ENCODE results near the gene CCDC188. TPM values are rescaled to one million over a fixed set of nuclear protein-coding genes. Genes with fewer than 3 reads are reported as not detected.

CCDC188 gene
- total RNA-seq, 1 experiment from 2014 or later, result not detected

GRCh38 chr22:20102203-20102780, 48.6 kb downstream of the CCDC188 start:
- BruUV-seq (replicated peaks), result no TSS peak
- H3K9me3 ChIP-seq (ENCODE audit: insufficient read depth, low read depth), result no peaks in the 10 kb centered on the region
- no peak overlapping the region for H2AFZ ChIP-seq
- H3K79me2 ChIP-seq (ENCODE audit: low read depth), result no peaks in the 10 kb centered on the region
- H3K4me2 ChIP-seq, result no peak overlapping the region
- H3F3A ChIP-seq (ENCODE audit: insufficient read depth, low read depth), result no peaks in the 10 kb centered on the region
- no peak overlapping the region for H3K4me3 ChIP-seq
- TF ChIP-seq, protein P1, sequence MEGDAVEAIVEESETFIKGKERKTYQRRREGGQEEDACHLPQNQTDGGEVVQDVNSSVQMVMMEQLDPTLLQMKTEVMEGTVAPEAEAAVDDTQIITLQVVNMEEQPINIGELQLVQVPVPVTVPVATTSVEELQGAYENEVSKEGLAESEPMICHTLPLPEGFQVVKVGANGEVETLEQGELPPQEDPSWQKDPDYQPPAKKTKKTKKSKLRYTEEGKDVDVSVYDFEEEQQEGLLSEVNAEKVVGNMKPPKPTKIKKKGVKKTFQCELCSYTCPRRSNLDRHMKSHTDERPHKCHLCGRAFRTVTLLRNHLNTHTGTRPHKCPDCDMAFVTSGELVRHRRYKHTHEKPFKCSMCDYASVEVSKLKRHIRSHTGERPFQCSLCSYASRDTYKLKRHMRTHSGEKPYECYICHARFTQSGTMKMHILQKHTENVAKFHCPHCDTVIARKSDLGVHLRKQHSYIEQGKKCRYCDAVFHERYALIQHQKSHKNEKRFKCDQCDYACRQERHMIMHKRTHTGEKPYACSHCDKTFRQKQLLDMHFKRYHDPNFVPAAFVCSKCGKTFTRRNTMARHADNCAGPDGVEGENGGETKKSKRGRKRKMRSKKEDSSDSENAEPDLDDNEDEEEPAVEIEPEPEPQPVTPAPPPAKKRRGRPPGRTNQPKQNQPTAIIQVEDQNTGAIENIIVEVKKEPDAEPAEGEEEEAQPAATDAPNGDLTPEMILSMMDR (conservative IDR thresholded peaks at IDR 0.05), result no peak
- TF ChIP-seq EZH2 (IDR thresholded peaks at IDR 0.05; ENCODE audit: low read depth), result no peak
- ChIA-PET POLR2A (ENCODE audit: unreplicated experiment) (no interaction called here), CTCF (no interaction called here)
- H4K20me1 ChIP-seq (ENCODE audit: insufficient read depth), result no peaks in the 10 kb centered on the region
- H3K27ac ChIP-seq, result no peak overlapping the region
- DNase-seq, result no peak
- no peaks in the 10 kb centered on the region for H3K27me3 ChIP-seq (ENCODE audit: insufficient read depth, low read depth)
- H3K9me2 ChIP-seq (ENCODE audit: insufficient read depth), result no peaks in the 10 kb centered on the region
- H3K4me1 ChIP-seq (replicated peaks; ENCODE audit: insufficient read depth), result no peaks in the 10 kb centered on the region
- H3K36me3 ChIP-seq (ENCODE audit: low read depth), result no peaks in the 10 kb centered on the region
- intact Hi-C loops (cut with micrococcal nuclease; ENCODE audit: unreplicated experiment), result no loop called here

DNA sequence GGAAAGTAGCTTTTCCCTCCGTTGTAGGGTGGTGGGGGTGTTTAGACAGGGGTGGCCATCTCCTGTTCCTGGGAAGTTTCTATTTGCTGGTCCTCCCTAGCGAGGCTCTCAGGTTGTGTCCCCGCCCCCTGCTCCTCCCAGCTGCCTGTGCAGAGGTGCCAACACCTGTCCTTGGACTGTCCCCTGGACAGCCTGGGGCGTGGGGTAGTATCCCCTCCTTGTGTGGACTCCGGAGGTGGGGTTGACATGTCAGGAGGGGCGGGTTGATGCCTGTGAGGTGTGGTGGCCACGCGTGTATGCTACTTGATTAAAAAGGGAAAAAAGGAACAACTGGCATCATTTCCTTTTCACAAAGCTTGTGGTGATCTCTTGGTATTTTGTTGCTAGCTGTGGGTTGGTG, 49.2 kb downstream of the CCDC188 start:
- CTCF ChIA-PET, result no interaction called here
- no peaks in the 10 kb centered on the region for H3F3A ChIP-seq (ENCODE audit: insufficient read depth, low read depth)
- POLR2A ChIA-PET (ENCODE audit: unreplicated experiment), result interaction anchor here (0.6 kb wide), 1 partner anchor 26 kb away, joined by 4 read pairs; no protein-coding TSS in a partner anchor

DNA sequence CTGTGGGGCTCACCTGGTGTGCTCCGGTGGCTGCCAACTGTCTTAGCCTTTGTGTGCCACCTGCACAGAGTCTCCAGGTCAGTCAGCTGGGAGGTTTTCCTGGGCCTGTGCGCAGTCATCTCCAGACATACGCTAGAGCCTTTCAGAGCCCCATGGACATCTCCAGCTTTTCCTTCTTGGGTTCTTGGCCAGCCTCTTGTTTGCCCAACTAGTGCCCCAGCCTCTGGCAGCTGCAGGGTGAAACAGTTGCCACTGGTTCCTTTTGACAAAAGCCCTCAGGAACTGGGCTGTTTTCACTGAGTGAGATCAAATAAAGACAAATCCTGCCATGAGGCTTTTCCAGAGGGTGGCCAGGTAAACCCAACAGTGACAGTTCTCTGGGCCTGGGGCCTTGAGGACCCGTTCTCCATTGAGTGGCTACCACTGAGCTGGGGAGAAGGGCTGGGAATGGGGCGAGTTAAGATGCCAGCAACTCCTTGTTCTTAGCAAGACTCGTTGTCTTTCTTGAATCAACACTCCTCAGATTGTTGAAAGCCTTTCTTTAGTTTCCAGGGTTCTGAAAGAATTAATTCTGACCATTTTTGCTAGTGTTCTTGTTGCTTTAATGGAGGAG, 51.6 kb downstream of the CCDC188 start:
- H3K4me2 ChIP-seq, result no peak overlapping the region
- no peaks in the 10 kb centered on the region for H3K4me1 ChIP-seq (replicated peaks; ENCODE audit: insufficient read depth)
- no peaks in the 10 kb centered on the region for H3F3A ChIP-seq (ENCODE audit: insufficient read depth, low read depth)
- no TSS peak for BruUV-seq (replicated peaks)
- POLR2A ChIA-PET (ENCODE audit: unreplicated experiment), result no interaction called here
- intact Hi-C loops (cut with micrococcal nuclease; ENCODE audit: unreplicated experiment), result no loop called here
- no peak overlapping the region for H2AFZ ChIP-seq
- no peaks in the 10 kb centered on the region for H3K27me3 ChIP-seq (ENCODE audit: insufficient read depth, low read depth)
- no peaks in the 10 kb centered on the region for H3K79me2 ChIP-seq (ENCODE audit: low read depth)
- H3K4me3 ChIP-seq, result no peak overlapping the region
- no peaks in the 10 kb centered on the region for H3K9me2 ChIP-seq (ENCODE audit: insufficient read depth)
- CTCF ChIA-PET, result no interaction called here
- H3K36me3 ChIP-seq (ENCODE audit: low read depth), result peaks cover 3% of the 10 kb centered on the region; the same call in 1 of the 2 replicates
- no peak for TF ChIP-seq EZH2 (IDR thresholded peaks at IDR 0.05; ENCODE audit: low read depth)
- TF ChIP-seq, protein P1 (conservative IDR thresholded peaks at IDR 0.05), result no peak
- DNase-seq, result no peak
- H4K20me1 ChIP-seq (ENCODE audit: insufficient read depth), result no peaks in the 10 kb centered on the region
- H3K9me3 ChIP-seq (ENCODE audit: insufficient read depth, low read depth), result no peaks in the 10 kb centered on the region
- H3K27ac ChIP-seq, result no peak overlapping the region

More for the DNA sequence above, 49.2 kb downstream of the CCDC188 start:
- Histone ChIP-seq H3K9me3 (ENCODE audit: insufficient read depth, low read depth) (no peaks in the 10 kb centered on the region), H3K27me3 (ENCODE audit: insufficient read depth, low read depth) (no peaks in the 10 kb centered on the region), H4K20me1 (ENCODE audit: insufficient read depth) (no peaks in the 10 kb centered on the region), H3K9me2 (ENCODE audit: insufficient read depth) (no peaks in the 10 kb centered on the region), H3K4me2 (no peak overlapping the region), H3K36me3 (ENCODE audit: low read depth) (peaks cover 1% of the 10 kb centered on the region; the same call in 1 of the 2 replicates), H3K4me3 (no peak overlapping the region), H3K4me1 (replicated peaks; ENCODE audit: insufficient read depth) (no peaks in the 10 kb centered on the region), H3K79me2 (ENCODE audit: low read depth) (no peaks in the 10 kb centered on the region), H2AFZ (no peak overlapping the region), H3K27ac (no peak overlapping the region)
- TF ChIP-seq, protein P1 (conservative IDR thresholded peaks at IDR 0.05), result no peak
- TF ChIP-seq EZH2 (IDR thresholded peaks at IDR 0.05; ENCODE audit: low read depth), result no peak
- intact Hi-C loops (cut with micrococcal nuclease; ENCODE audit: unreplicated experiment), result no loop called here
- DNase-seq, result no peak
- BruUV-seq (replicated peaks), result no TSS peak

Small RNA genes lying within 50 kb of the gene (microRNA-seq; reads per million reads assigned to microRNA genes)
- not detected for gene MIR6816 (ENCODE audit: borderline number of aligned reads, borderline replicate concordance)

Other genes with a start within 250 kb of the CCDC188 start
- 99.9 and 107 TPM in 2 replicates for gene COMT, start 209.3 kb downstream of the CCDC188 start, total RNA-seq (2021)
- gene TXNRD2, start 209.2 kb downstream of the CCDC188 start, total RNA-seq (2021), result 21.7 and 22.4 TPM in 2 replicates
- gene ARVCF, start 134.2 kb downstream of the CCDC188 start, total RNA-seq (2021), result 15.6 and 21.0 TPM in 2 replicates
- gene TANGO2, start 129.9 kb downstream of the CCDC188 start, total RNA-seq (2021), result 22.4 and 25.0 TPM in 2 replicates
- gene DGCR8, start 70.8 kb downstream of the CCDC188 start, total RNA-seq (2021), result 31.9 and 34.7 TPM in 2 replicates
- 168 and 175 TPM in 2 replicates for gene RANBP1, start 35.0 kb downstream of the CCDC188 start, total RNA-seq (2021)
- 31.5 and 32.7 TPM in 2 replicates for gene TRMT2A, start 33.8 kb downstream of the CCDC188 start, total RNA-seq (2021)
- gene ZDHHC8, start 19.3 kb downstream of the CCDC188 start, total RNA-seq (2021), result 34.4 and 46.8 TPM in 2 replicates
- gene RTN4R, start 117.3 kb upstream of the CCDC188 start, total RNA-seq (2021), result 5.0 and 7.0 TPM in 2 replicates
- gene DGCR6L, start 169.0 kb upstream of the CCDC188 start, total RNA-seq (2021), result 37.6 and 46.0 TPM in 2 replicates
- 8.1 and 15.2 TPM in 2 replicates for gene ZNF74, start 243.1 kb upstream of the CCDC188 start, total RNA-seq (2021)